GM19468 (cell line): ENCODE measurements around the gene SECTM1.

ENCODE experiments used
- ATAC-seq: cut with Tn5 transposase; IDR thresholded peaks from one replicate; pipeline ENCODE4 v1.9.1; 2021; ENCODE audit warnings: mild to moderate bottlenecking, moderate library complexity, moderate number of reproducible peaks; ENCODE audit not compliant: unreplicated experiment; ENCODE audit errors: extremely low read depth

The SECTM1 gene

DNA sequence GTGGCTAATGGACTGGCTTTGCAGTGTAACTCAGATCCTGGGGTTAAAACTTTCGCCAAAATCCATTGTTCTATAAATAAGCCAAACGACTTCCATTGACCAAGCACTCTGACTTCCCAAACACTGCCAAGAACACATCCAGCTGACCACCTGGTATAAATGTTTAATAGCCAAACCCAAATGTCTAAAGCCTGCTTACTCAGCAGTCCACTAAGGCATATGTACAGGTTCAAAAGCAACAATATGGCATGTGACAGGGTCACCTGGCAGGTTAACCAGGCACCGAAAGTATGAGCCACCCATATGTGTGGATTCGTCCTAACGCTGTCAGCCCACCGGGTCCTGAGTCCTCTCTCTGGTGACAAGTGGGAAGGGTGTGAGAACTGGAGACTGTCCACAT lies 62.2 kb downstream of the SECTM1 start:
- ATAC-seq: no peak
